NCI-H774 (cell line): ENCODE data around the gene EXOC4.

Experiments
- DNase-seq: peaks from one replicate; lab custom pipeline; 2025; lab: John Stamatoyannopoulos, UW

The EXOC4 gene

DNA sequence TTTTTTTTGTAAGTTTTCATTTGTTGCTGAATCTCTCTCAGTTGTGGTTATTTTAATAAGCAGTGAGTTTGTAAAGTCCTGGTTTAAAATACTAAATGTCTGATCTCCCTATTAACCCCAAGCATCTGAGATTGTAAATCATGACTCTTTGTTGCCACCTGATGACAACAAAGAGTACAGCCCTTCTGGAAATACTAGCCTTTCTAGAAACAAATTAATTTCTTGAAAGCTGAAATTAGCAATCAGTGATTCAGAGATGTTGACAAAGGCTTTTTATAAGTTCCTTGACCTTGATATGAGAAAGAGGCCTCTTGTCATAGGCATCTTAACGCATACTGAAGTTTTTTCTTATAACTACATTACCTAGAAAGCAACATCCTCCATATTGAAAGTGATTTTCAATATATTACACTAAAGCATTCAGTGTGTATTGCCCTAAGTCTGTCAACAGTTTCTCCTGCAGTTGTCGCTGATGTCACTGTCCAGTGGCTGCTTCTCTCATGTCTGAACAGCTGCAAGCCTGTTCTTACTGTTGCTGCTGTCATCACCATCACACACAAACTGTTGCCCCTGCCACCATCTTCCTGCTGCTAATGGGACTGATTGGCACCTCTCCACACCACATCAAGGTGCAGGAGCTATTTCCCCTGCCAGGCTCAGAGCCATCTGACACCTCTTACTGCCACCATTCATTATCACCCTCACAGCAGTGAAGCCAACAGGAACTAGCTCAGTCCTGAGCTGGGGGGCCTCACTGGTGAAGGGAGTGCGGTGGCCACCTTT lies 779.1 kb downstream of the EXOC4 start:
- no peak for DNase-seq

DNA sequence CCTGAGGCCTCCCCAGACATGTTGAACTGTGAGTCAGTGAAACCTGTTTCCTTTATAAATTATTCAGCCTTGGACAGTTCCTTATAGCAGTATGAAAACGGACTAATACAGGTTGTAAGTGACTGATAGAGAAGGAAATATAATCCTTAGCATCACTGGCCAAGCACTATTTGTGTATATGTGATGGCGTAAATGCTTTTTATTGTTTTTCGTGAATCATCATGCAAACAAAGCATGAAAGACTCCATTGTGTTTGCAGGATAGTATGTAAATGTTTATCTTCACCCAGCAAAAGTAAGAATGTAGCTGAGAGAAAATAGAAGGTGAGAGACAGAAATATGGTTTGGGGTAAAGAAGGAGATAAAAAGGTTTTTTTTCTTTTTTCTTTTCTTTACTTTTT lies 781.8 kb downstream of the EXOC4 start:
- DNase-seq = no peak

DNA sequence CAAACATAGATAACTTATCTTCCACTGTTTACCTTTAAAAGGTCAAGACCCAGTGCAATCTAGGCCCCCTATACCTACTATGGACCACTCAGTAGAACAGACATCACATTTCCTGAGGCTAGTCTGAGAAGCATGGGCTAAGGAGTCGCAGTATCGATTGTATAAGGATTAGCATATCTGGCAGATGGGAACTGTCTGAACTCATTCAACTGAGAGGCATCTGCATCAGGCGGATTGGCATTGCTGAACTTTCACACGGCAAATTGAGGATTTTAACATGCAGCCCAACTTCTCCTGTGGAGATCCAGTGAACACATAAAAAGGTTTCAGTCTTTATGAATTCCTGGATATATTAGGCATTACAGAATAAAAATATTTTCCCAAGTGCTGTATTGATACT lies 785.1 kb downstream of the EXOC4 start:
- no peak for DNase-seq

GRCh38 chr7:134040988-134041387 lies 788.1 kb downstream of the EXOC4 start:
- no peak for DNase-seq

- DNase-seq = no peak
These were observed 788.6 kb downstream of the EXOC4 start for GRCh38 chr7:134041477-134041876.

DNA sequence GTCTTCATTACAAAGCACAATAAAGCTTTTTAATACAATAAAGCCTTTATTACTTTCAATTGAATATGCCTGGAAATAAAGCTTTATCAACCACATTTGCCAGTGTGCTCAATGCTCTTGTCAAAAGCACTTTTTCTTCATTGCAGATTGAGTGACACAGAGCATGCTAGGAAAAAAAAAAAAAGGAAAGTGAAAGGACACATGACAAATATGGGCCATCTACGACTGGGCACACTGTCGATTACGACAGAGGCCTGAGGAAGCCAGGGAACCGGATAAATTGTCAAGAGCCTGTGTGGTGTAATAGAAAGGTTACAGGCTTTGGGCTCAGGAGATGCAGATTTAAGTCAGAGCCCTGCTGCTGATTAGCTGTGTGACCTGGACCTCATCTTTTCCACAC lies 789.4 kb downstream of the EXOC4 start:
- DNase-seq = no peak

GRCh38 chr7:134044682-134045081 lies 791.8 kb downstream of the EXOC4 start:
- DNase-seq = no peak

- no peak for DNase-seq
These were observed 792.8 kb downstream of the EXOC4 start for GRCh38 chr7:134045716-134046115.

- no peak for DNase-seq
These were observed 793.8 kb downstream of the EXOC4 start for GRCh38 chr7:134046594-134047128.

GRCh38 chr7:134047675-134048074 lies 794.8 kb downstream of the EXOC4 start:
- no peak for DNase-seq

GRCh38 chr7:134048166-134048565 lies 795.3 kb downstream of the EXOC4 start:
- no peak for DNase-seq

DNA sequence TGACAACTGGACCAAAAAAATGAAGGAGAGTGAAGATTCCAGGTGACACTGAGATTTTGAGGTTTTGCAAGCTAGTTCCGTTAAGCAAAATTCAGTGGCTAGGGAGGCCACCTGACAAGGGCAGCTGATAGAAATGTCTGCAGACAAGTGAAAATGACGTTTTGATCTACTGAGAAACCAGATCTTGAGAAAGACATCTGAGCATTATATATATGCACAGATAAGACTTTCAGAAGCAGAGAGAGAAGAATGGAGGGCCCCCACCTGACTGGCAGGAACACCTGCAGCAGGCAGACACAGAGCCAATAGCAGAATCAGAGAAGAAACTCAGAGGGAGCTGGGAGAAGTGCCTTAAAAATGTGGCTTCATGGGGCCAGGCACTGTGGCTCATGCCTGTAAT lies 798.1 kb downstream of the EXOC4 start:
- no peak for DNase-seq

GRCh38 chr7:134056816-134057215 lies 803.9 kb downstream of the EXOC4 start:
- DNase-seq = no peak

- DNase-seq = no peak
These were observed 805.6 kb downstream of the EXOC4 start for GRCh38 chr7:134058521-134058920.

DNA sequence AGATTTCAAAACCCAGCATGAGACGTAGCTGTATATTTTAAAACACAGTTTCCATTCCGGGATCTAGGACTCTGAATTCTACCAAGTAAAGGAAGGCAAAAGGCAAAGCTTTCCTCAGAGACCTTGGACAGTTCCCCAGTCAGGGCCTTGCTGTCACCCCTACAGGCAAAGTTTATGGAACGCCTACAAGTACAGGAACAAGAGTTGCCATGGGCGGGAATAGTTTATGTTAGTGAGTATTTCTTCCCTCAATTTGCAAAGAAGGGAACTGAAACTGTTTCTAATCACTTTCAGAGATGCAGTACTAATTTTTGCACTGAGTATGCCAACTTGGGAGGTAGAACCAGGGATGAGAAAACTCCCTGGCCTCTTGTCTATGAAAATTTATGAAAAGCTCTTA lies 806.1 kb downstream of the EXOC4 start:
- no peak for DNase-seq

DNA sequence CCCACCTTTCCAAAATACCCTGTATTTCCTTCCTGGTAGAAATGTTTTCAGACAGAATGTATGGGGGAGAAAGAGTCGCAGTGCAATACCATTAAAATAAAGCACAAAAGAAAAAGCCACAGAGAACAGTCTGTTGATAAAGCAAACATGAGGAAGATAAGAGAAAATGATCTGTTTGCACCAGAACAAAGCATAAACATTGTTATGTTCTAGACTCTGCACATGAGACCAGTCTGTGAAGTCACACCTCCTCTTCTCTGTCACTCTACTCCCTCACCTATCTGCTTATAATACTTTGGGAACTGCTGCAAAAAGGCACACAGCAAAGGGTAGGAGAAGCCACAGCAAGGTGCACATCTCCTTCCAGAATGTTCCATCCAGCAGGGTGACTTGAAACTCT lies 807.0 kb downstream of the EXOC4 start:
- no peak for DNase-seq

DNA sequence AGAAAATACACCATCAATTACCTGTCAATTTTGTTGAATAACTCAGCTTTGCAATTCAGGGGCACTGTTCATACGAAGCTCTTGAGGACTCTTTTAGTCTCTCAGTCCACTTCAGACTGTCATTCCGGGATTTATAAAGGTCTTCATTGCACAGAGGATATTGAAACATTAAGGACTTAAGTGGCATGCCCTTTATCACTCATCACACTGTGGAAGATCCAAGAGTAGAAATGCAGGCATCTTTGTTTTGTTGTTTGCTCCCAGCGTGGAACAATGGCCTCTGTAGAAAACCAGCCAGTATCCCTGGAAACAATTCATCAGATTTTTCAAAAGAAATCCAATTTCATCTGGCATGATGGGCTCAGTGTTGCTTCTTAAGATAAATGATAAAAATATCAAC lies 808.0 kb downstream of the EXOC4 start:
- no peak for DNase-seq

GRCh38 chr7:134062460-134062859 lies 809.6 kb downstream of the EXOC4 start:
- DNase-seq = no peak

GRCh38 chr7:134065415-134065814 lies 812.5 kb downstream of the EXOC4 start:
- no peak for DNase-seq

- no peak for DNase-seq
These were observed 814.3 kb downstream of the EXOC4 start for GRCh38 chr7:134067164-134067563.

DNA sequence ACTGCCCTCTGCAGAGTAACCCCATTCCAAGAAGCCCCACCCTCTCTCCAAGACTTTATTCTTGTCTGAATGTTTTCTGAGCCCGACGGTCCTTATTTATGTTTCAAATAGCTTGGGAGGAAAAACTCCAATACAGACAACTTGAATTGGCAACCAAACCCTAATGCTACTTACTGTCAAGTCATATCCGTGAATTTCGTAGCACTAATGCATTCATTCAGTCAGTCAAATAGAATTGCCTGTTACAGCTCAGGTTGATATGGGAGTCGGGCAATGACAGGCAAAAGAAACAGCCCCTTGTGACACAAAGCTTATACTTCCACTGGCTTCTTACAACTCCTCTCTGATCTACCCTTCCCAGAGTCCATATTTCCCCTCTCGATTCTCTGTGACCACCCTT lies 815.8 kb downstream of the EXOC4 start:
- no peak for DNase-seq

DNA sequence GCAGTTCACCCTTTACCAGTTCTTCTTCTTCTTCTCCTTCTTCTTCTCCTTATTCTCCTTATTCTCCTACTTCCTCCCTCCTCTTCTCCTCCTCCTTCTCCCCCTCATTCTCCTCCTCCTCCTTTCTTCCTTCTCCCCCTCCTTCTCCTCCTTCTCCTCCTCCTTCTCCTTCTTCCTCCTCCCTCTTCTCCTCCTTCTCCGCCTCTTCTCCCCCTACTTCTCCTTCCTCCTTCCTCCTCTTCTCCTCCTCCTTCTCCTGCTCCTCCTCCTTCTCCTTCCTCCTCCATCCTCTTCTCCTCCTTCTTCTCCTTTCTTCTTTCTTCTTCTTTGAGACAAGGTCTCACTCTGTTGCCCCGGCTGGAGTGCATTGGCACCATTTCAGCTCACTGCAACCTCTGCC lies 816.3 kb downstream of the EXOC4 start:
- no peak for DNase-seq

- no peak for DNase-seq
These were observed 817.8 kb downstream of the EXOC4 start for GRCh38 chr7:134070673-134071072.
